Measurements from ENCODE around the gene IRF2BP1.

DNA sequence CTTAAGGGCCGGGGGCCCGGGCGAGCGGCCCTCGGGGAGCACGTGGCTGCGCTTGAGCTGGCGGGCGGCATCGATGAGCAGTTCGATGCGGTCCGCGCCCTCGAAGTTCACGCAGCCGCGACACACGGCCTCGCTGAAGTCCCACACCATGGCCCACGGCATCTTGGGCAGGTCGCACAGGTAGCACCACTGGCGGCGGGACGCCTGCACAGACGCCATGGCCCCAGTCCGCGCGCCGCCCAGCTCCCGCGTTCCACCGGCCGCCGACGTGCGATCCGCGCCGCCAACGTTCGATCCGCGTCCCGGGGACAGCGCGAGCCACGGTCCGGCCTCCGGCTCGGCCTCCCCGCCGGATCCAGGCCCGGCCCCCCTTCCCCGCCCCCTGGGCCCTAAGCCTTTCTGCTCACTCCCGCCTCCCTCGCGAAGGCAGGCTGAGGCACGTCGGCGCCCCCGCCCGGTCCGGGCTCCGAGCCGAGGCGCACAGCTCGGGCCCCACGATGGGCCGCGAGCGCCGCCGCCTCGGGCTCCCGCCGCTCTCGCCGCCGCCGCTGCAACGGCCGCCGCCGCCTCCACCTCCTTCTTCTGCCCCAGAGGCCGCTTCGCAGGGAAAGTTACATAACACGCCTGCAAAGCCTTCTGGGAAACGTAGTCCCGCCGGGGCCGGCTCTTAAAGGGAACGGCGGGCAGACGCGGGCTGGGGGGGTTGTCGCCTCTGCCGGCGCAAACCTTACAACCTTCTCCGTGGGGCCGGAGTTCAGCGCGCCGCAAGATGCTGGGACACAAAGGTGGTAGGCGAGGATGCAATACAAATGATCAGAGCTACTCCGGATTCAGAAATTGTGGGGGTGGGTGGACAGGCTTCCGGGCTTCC lies at the start of gene IRF2BP1:
- TF ChIP-seq, protein P1, sequence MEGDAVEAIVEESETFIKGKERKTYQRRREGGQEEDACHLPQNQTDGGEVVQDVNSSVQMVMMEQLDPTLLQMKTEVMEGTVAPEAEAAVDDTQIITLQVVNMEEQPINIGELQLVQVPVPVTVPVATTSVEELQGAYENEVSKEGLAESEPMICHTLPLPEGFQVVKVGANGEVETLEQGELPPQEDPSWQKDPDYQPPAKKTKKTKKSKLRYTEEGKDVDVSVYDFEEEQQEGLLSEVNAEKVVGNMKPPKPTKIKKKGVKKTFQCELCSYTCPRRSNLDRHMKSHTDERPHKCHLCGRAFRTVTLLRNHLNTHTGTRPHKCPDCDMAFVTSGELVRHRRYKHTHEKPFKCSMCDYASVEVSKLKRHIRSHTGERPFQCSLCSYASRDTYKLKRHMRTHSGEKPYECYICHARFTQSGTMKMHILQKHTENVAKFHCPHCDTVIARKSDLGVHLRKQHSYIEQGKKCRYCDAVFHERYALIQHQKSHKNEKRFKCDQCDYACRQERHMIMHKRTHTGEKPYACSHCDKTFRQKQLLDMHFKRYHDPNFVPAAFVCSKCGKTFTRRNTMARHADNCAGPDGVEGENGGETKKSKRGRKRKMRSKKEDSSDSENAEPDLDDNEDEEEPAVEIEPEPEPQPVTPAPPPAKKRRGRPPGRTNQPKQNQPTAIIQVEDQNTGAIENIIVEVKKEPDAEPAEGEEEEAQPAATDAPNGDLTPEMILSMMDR (IDR thresholded peaks at IDR 0.05; ENCODE audit: insufficient read depth, low read length): no peak
- TF ChIP-seq, protein P2, sequence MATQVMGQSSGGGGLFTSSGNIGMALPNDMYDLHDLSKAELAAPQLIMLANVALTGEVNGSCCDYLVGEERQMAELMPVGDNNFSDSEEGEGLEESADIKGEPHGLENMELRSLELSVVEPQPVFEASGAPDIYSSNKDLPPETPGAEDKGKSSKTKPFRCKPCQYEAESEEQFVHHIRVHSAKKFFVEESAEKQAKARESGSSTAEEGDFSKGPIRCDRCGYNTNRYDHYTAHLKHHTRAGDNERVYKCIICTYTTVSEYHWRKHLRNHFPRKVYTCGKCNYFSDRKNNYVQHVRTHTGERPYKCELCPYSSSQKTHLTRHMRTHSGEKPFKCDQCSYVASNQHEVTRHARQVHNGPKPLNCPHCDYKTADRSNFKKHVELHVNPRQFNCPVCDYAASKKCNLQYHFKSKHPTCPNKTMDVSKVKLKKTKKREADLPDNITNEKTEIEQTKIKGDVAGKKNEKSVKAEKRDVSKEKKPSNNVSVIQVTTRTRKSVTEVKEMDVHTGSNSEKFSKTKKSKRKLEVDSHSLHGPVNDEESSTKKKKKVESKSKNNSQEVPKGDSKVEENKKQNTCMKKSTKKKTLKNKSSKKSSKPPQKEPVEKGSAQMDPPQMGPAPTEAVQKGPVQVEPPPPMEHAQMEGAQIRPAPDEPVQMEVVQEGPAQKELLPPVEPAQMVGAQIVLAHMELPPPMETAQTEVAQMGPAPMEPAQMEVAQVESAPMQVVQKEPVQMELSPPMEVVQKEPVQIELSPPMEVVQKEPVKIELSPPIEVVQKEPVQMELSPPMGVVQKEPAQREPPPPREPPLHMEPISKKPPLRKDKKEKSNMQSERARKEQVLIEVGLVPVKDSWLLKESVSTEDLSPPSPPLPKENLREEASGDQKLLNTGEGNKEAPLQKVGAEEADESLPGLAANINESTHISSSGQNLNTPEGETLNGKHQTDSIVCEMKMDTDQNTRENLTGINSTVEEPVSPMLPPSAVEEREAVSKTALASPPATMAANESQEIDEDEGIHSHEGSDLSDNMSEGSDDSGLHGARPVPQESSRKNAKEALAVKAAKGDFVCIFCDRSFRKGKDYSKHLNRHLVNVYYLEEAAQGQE (IDR thresholded peaks at IDR 0.05; ENCODE audit: insufficient replicate concordance, low read depth): no peak
- no peak for TF ChIP-seq POLR2AphosphoS5 (IDR thresholded peaks at IDR 0.05; ENCODE audit: low read depth)

Data from HL-60 (cell line).